Inflammatory macrophage treated with lipopolysaccharide for 4 hours (primary cell): Measurements from ENCODE around the gene GRPEL1.

Experiments
- DNase-seq: peaks from one replicate; pipeline ENCODE4 v3.0.0-alpha.2; 2020

Gene GRPEL1

DNA sequence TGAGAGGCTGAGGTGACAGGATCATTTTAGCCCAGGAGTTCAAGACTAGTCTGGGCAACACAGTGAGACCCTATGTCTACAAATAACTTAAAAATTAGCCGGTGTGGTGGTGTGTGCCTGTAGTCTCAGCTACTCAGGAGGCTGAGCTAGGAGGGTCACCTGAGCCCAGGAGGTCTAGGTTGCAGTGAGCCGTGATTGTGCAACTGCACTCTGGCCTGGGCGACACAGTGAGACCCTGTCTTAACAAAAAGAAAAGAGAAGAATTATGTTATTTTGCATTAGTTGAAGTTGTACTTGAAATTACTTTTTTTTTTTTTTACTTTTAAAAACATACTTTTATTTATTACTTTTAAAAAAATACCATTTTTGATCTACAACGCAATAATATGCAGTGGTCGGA is 46.5 kb downstream of the GRPEL1 start:
- DNase-seq = no peak

- DNase-seq = no peak
These were observed 47.0 kb downstream of the GRPEL1 start for GRCh38 chr4:7020856-7021255.

GRCh38 chr4:7020290-7020689 is 47.6 kb downstream of the GRPEL1 start:
- no peak for DNase-seq

DNA sequence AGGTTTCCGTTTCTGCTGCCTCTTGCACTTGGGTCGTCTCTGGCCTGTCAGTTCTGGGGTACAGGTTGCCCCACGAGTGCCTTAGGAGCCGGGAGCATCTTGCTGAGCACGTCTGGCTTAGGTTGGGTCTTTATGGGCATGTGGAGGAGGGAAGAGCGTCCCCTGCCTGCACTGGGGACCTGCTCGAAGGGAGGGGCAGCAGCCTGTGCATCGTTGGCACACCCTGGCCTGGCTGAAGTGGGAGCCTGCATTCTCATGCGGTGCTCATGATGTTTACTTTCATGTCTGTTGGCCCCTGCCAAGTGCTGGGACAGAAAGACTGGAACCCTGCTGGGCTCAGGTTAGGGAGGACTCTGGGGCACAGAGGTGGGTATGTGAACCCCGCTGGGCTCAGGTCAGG is 48.5 kb downstream of the GRPEL1 start:
- no peak for DNase-seq

DNA sequence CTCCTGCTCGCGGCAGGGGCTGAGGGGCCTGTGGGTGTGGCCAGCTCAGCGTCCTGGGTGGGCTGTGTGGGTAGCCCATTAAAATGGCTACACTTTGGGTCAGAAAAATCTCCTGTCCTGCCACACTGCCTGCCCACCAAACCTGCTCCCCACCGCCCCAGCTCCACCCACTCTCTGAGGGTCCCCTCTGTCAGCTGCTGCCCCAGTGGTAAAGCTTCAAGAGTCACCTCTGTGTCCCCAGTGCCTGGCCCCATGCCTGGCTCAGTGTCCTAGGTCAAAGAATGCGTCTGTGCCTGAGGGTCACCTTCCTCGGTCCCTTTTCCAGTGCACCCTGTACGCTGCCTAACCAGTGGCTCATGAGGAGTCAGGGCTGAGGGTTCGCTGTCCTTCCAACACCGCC is 49.6 kb downstream of the GRPEL1 start:
- no peak for DNase-seq

- DNase-seq = no peak
These were observed 50.3 kb downstream of the GRPEL1 start for GRCh38 chr4:7017446-7018048.

DNA sequence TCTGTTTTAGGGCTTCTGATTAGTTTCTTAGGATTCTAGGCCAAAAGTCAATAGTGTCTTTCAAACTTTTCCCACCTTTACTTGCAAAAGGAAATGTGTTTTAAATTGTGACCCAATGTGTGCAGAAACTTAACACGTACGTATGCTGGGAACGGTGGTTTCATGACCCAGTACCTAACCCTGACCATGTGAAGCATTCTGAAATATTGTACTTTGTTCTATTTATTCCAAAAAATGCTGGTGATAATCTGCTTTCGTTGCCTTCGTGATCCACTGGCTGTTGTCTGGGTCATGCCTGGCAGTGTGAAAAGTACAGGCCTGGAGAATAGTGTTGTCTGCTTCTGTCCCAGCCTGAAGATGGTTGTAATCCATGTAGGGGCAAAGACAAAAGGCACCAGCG is 51.4 kb downstream of the GRPEL1 start:
- no peak for DNase-seq

DNA sequence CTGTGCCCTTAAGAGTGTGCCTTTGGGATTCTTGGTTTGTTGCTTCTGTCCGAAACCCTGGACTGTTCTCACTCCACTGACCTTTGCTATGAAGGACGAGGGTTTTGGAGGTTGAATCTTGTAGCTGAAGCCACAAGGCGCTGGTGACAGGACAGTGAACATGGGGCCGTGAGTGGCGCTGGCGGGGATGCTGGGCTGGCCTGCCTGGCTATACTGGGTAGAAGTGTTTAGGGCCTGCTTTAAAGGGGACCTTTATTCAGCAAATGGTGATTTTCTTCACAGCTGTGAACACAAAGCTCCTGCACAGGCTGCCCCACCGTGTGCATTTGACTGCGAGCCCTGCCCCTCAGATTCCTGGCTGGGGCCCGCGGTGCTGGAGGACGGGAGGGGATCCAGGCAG is 51.8 kb downstream of the GRPEL1 start:
- no peak for DNase-seq

- no peak for DNase-seq
These were observed 52.4 kb downstream of the GRPEL1 start for GRCh38 chr4:7015383-7016035.

- DNase-seq = no peak
These were observed 53.0 kb downstream of the GRPEL1 start for GRCh38 chr4:7014815-7015214.

GRCh38 chr4:7013175-7013574 is 54.7 kb downstream of the GRPEL1 start:
- DNase-seq = no peak

DNA sequence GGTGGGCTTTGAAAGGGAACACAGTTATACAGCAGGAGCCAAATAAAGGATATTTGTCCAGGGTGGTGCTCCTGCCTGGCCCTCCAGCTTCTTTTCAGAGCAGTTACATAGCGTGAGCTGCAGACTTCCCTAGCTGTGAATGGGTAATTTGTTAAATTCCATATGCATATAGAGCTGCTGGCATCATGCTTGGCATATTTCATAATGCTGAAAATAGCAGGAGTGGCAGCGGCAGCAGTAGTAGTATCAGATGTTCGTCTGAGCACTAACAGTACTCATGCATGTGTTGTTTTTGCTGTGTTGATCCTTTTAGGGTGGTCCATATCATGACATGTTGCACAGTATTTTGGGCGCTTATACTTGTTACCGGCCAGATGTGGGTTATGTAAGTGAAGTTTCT is 58.3 kb downstream of the GRPEL1 start:
- DNase-seq = no peak
